OCI-LY3 (cell line): ENCODE results near the gene FASTK.

Source experiments
- CTCF ChIP-seq: fragments of 200-600, 300-600 bp; sonication (generic); IDR thresholded peaks from 2 replicates; pipeline ENCODE4 v1.5.1; 2014; ENCODE audit warnings: antibody characterized with exemption, low read length, low read depth
- EZH2phosphoT487 ChIP-seq: fragments of 200-600 bp; shearing (Covaris generic); IDR thresholded peaks from 2 replicates; pipeline ENCODE4 v1.6.1; 2018; ENCODE audit warnings: antibody characterized with exemption, mixed run types, low read depth

GRCh38 chr7:151114151-151115090 is 33.8 kb upstream of the FASTK start:
- TF ChIP-seq CTCF = no peak
- no peak for TF ChIP-seq EZH2phosphoT487
